ENCODE results near the gene STH. TPM values are rescaled to one million over a fixed set of nuclear protein-coding genes. Genes with fewer than 3 reads are reported as not detected.

The STH gene
- total and polyA plus RNA-seq, 8 donors, result 0.38 TPM; not detected in 7

DNA sequence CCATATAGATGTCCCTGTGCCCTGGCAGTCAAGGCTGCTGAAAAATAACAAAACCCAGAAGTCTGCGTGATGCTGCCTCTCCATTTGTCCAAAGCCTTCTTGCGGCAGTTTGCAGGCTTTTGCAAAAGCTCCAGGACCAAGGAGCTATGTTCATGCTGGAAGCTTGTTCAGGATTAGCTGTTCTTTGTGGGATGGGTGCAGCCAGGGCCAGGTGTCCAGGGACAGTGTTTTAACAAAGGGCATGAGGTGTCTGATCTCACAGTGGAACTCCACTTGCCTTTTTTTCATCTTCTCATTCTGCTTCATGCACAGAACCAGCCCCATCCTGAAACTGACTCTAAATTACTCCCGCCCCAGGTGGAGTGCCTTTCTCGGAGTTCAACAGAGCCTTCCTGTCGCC lies 31.7 kb upstream of the STH start:
- ATAC-seq (no peak), DNase-seq (no peak)
- no peaks in the 10 kb centered on the region for H3K4me1 ChIP-seq
- intact Hi-C loops (cut with DNase I), result no loop called here
- peaks cover 0 to 19% of the 10 kb centered on the region in 2 donors for H3K27me3 ChIP-seq
- no peak overlapping the region for H3K27ac ChIP-seq
- H3K36me3 ChIP-seq, result no peaks in the 10 kb centered on the region
- H3K9me3 ChIP-seq, result no peaks in the 10 kb centered on the region
- TF ChIP-seq, protein P1, sequence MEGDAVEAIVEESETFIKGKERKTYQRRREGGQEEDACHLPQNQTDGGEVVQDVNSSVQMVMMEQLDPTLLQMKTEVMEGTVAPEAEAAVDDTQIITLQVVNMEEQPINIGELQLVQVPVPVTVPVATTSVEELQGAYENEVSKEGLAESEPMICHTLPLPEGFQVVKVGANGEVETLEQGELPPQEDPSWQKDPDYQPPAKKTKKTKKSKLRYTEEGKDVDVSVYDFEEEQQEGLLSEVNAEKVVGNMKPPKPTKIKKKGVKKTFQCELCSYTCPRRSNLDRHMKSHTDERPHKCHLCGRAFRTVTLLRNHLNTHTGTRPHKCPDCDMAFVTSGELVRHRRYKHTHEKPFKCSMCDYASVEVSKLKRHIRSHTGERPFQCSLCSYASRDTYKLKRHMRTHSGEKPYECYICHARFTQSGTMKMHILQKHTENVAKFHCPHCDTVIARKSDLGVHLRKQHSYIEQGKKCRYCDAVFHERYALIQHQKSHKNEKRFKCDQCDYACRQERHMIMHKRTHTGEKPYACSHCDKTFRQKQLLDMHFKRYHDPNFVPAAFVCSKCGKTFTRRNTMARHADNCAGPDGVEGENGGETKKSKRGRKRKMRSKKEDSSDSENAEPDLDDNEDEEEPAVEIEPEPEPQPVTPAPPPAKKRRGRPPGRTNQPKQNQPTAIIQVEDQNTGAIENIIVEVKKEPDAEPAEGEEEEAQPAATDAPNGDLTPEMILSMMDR (IDR thresholded peaks at IDR 0.05), result no peak
- no peak overlapping the region for H3K4me3 ChIP-seq

DNA sequence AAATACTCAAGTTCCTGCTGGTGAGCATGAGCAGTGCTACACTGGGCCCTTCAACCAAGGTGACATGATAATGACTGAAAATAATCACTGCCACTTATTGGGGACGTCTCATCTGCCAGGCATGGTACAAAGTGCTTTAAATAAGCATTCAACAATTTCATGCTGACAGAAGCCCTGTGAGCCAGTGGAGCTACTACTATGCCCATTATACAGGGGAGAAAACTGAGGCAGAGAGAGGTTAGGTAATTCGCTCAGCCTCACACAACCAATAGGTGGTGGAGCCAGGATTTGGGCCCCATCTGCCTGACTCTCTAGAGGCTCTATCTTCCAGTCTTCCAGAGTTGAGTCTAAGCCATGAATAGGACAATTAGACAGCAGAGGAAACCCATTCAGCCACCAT lies 30.3 kb upstream of the STH start:
- intact Hi-C loops (cut with DNase I), result no loop called here
- no peaks in the 10 kb centered on the region for H3K4me1 ChIP-seq
- peaks cover 0 to 19% of the 10 kb centered on the region in 2 donors for H3K27me3 ChIP-seq
- no peak overlapping the region for H3K4me3 ChIP-seq
- ATAC-seq (no peak), DNase-seq (no peak)
- TF ChIP-seq, protein P1 (IDR thresholded peaks at IDR 0.05), result no peak
- no peaks in the 10 kb centered on the region for H3K36me3 ChIP-seq
- no peaks in the 10 kb centered on the region for H3K9me3 ChIP-seq
- no peak overlapping the region for H3K27ac ChIP-seq

DNA sequence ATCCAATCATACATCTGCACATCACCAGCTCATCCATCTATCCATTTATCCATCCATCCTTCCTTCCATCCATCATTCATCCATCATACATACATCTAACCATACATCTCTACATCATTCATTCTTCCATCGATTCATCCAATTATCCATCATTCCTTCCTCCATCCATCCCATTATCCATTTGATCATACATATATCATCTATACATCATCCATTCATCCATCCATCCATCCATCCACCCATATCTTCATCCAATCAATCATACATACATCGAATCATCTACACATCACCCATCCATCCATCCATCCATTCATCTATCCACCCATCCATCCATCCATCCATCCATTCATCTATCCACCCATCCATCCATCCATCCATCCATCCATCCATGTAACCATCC lies 29.3 kb upstream of the STH start:
- TF ChIP-seq, protein P1 (IDR thresholded peaks at IDR 0.05), result no peak
- H3K27ac ChIP-seq, result no peak overlapping the region
- no peak for DNase-seq
- ATAC-seq, result no peak
- H3K4me3 ChIP-seq, result no peak overlapping the region
- intact Hi-C loops (cut with DNase I), result no loop called here
- H3K9me3 ChIP-seq, result no peaks in the 10 kb centered on the region
- H3K27me3 ChIP-seq, result peaks cover 0 to 19% of the 10 kb centered on the region in 2 donors
- no peaks in the 10 kb centered on the region for H3K36me3 ChIP-seq
- no peaks in the 10 kb centered on the region for H3K4me1 ChIP-seq

DNA sequence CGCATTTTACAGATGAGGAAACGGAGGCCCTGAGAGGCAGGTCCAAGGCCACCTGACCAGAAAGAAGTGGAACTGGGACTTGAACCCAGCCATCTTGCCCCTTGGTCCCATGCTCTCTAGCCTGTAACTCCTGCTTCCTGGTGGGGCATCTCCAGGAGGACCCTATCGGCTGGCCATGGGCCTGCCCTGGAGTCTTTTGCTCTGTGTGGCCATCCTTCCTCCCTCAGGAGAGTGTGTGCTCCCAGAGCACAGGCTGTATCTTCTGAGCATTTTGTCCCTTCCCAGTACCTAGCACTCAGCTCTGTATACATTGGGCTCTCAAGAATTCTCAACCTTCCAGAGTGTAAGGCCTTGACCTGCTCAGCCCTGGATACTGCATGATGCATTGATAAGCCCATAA lies 28.4 kb upstream of the STH start:
- DNase-seq (no peak), ATAC-seq (no peak)
- peaks cover 0 to 10% of the 10 kb centered on the region in 2 donors for H3K27me3 ChIP-seq
- no peaks in the 10 kb centered on the region for H3K4me1 ChIP-seq
- H3K36me3 ChIP-seq, result no peaks in the 10 kb centered on the region
- no peak overlapping the region for H3K4me3 ChIP-seq
- TF ChIP-seq, protein P1 (IDR thresholded peaks at IDR 0.05), result no peak
- intact Hi-C loops (cut with DNase I), result no loop called here
- no peaks in the 10 kb centered on the region for H3K9me3 ChIP-seq
- no peak overlapping the region for H3K27ac ChIP-seq

DNA sequence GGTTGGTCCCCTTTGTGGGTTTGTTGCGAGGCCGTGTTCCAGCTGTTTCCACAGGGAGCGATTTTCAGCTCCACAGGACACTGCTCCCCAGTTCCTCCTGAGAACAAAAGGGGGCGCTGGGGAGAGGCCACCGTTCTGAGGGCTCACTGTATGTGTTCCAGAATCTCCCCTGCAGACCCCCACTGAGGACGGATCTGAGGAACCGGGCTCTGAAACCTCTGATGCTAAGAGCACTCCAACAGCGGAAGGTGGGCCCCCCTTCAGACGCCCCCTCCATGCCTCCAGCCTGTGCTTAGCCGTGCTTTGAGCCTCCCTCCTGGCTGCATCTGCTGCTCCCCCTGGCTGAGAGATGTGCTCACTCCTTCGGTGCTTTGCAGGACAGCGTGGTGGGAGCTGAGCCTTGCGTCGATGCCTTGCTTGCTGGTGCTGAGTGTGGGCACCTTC lies 27.3 kb upstream of the STH start:
- intact Hi-C loops (cut with DNase I), result no loop called here
- ATAC-seq (no peak), DNase-seq (no peak)
- no peaks in the 10 kb centered on the region for H3K4me1 ChIP-seq
- peaks cover 0 to 7% of the 10 kb centered on the region in 2 donors for H3K27me3 ChIP-seq
- H3K27ac ChIP-seq, result no peak overlapping the region
- no peak overlapping the region for H3K4me3 ChIP-seq
- TF ChIP-seq, protein P1 (IDR thresholded peaks at IDR 0.05), result no peak
- H3K36me3 ChIP-seq, result no peaks in the 10 kb centered on the region
- no peaks in the 10 kb centered on the region for H3K9me3 ChIP-seq
